Mesendoderm (in vitro differentiated cells): ENCODE measurements around the gene MGAT5.

ENCODE experiments used
- DNase-seq: peaks from one replicate; pipeline ENCODE4 v3.0.0; 2013
- H2AK5ac ChIP-seq: 2 replicates; pipeline ENCODE4 v1.6.1; 2013; ENCODE audit warnings: low read length, inconsistent platforms
- H2BK120ac ChIP-seq: 2 replicates; pipeline ENCODE4 v1.6.1; 2013; ENCODE audit warnings: low read depth, mild to moderate bottlenecking, low read length, moderate library complexity, mixed read lengths
- H2BK15ac ChIP-seq: replicated peaks from 2 replicates; pipeline ENCODE4 v1.6.1; 2013; ENCODE audit warnings: low read depth, mild to moderate bottlenecking, moderate library complexity
- H2BK5ac ChIP-seq: 2 replicates; pipeline ENCODE4 v1.6.1; 2013; ENCODE audit warnings: low read length, inconsistent platforms
- H3K18ac ChIP-seq: 2 replicates; pipeline ENCODE4 v1.6.1; 2013; ENCODE audit warnings: mild to moderate bottlenecking, low read length, mixed read lengths
- H3K23ac ChIP-seq: one replicate; pipeline ENCODE4 v1.6.1; 2013; ENCODE audit warnings: low read length
- H3K27ac ChIP-seq: 2 replicates; pipeline ENCODE4 v1.5.1; 2013; ENCODE audit warnings: low read depth, mild to moderate bottlenecking, inconsistent platforms, low read length, moderate library complexity
- H3K27me3 ChIP-seq: 2 replicates; pipeline ENCODE4 v1.6.1; 2013; ENCODE audit warnings: low read length, control low read depth, mild to moderate bottlenecking, inconsistent platforms; ENCODE audit not compliant: insufficient read depth, poor library complexity
- H3K36me3 ChIP-seq: 2 replicates; pipeline ENCODE4 v1.6.1; 2013; ENCODE audit warnings: low read length, inconsistent platforms; ENCODE audit not compliant: control insufficient read depth, insufficient read depth
- H3K4ac ChIP-seq: one replicate; pipeline ENCODE4 v1.6.1; 2013; ENCODE audit warnings: low read depth, mild to moderate bottlenecking, low read length, moderate library complexity
- H3K4me1 ChIP-seq: 2 replicates; pipeline ENCODE4 v1.6.1; 2013; ENCODE audit warnings: low read depth, low read length, inconsistent platforms; ENCODE audit not compliant: control insufficient read depth
- H3K4me2 ChIP-seq: 2 replicates; pipeline ENCODE4 v1.6.1; 2013; ENCODE audit warnings: low read length
- H3K4me3 ChIP-seq: 2 replicates; pipeline ENCODE4 v1.5.1; 2013; ENCODE audit warnings: mild to moderate bottlenecking, low read length
- H3K56ac ChIP-seq: one replicate; pipeline ENCODE4 v1.6.1; 2013; ENCODE audit warnings: low read length
- H3K79me1 ChIP-seq: 2 replicates; pipeline ENCODE4 v1.6.1; 2013; ENCODE audit warnings: low read length, inconsistent platforms
- H3K79me2 ChIP-seq: 2 replicates; pipeline ENCODE4 v1.6.1; 2013; ENCODE audit warnings: mild to moderate bottlenecking, low read length; ENCODE audit not compliant: control insufficient read depth, insufficient read depth
- H3K9ac ChIP-seq: 2 replicates; pipeline ENCODE4 v1.6.1; 2013; ENCODE audit warnings: low read length, inconsistent platforms
- H4K5ac ChIP-seq: one replicate; pipeline ENCODE4 v1.6.1; 2013; ENCODE audit warnings: low read length
- H4K8ac ChIP-seq: one replicate; pipeline ENCODE4 v1.6.1; 2013; ENCODE audit warnings: low read depth, mild to moderate bottlenecking, control low read depth, low read length, moderate library complexity
- WGBS: extraction: QIAGEN DNeasy Blood & Tissue Kit; methylation state at CpG from one replicate; pipeline ENCODE4 v1.1.7; 2013; ENCODE audit warnings: low lambda C conversion rate, missing lambda C conversion rate; ENCODE audit not compliant: insufficient coverage; ENCODE audit errors: extremely low coverage; 5-methylcytosine and 5-hydroxymethylcytosine counted together

MGAT5 gene

GRCh38 chr2:134426721-134427120 is 172.8 kb downstream of the MGAT5 start:
- H4K5ac ChIP-seq: no peak overlapping the region
- no peak for DNase-seq
- no peak overlapping the region for H3K4me2 ChIP-seq
- no peaks in the 10 kb centered on the region for H3K36me3 ChIP-seq
- H2BK15ac ChIP-seq: no peak overlapping the region
- H3K79me1 ChIP-seq: no peaks in the 10 kb centered on the region
- H3K56ac ChIP-seq: no peak overlapping the region
- no peak overlapping the region for H3K4me3 ChIP-seq
- peaks cover 5% of the 10 kb centered on the region for H3K4me1 ChIP-seq
- no peak overlapping the region for H3K23ac ChIP-seq
- H2AK5ac ChIP-seq: no peak overlapping the region
- H3K18ac ChIP-seq: no peak overlapping the region
- no peak overlapping the region for H2BK120ac ChIP-seq
- no peak overlapping the region for H3K9ac ChIP-seq
- H3K27me3 ChIP-seq: no peaks in the 10 kb centered on the region
- no peaks in the 10 kb centered on the region for H3K79me2 ChIP-seq
- H3K27ac ChIP-seq: no peak overlapping the region
- no peak overlapping the region for H3K4ac ChIP-seq
- H2BK5ac ChIP-seq: no peak overlapping the region
- no peak overlapping the region for H4K8ac ChIP-seq
- no CpG with 5 or more reads among the region's 3 CpGs for WGBS

GRCh38 chr2:134429886-134430285 is 176.0 kb downstream of the MGAT5 start:
- no peak overlapping the region for H3K9ac ChIP-seq
- H3K23ac ChIP-seq: no peak overlapping the region
- DNase-seq: peak; percentile 10
- no peak overlapping the region for H4K5ac ChIP-seq
- no peak overlapping the region for H3K56ac ChIP-seq
- H2BK120ac ChIP-seq: no peak overlapping the region
- no peaks in the 10 kb centered on the region for H3K79me1 ChIP-seq
- H2BK15ac ChIP-seq: no peak overlapping the region
- H3K4ac ChIP-seq: no peak overlapping the region
- H3K36me3 ChIP-seq: no peaks in the 10 kb centered on the region
- H3K79me2 ChIP-seq: no peaks in the 10 kb centered on the region
- no CpG with 5 or more reads among the region's 4 CpGs for WGBS
- H3K4me2 ChIP-seq: no peak overlapping the region
- no peaks in the 10 kb centered on the region for H3K27me3 ChIP-seq
- no peak overlapping the region for H3K4me3 ChIP-seq
- H4K8ac ChIP-seq: no peak overlapping the region
- no peak overlapping the region for H2BK5ac ChIP-seq
- H3K4me1 ChIP-seq: peaks cover 8% of the 10 kb centered on the region
- no peak overlapping the region for H3K18ac ChIP-seq
- no peak overlapping the region for H2AK5ac ChIP-seq
- no peak overlapping the region for H3K27ac ChIP-seq

GRCh38 chr2:134431838-134432434 is 178.1 kb downstream of the MGAT5 start:
- Histone ChIP-seq H3K18ac (no peak overlapping the region), H3K4me3 (no peak overlapping the region)
- WGBS: no CpG with 5 or more reads among the region's 2 CpGs

GRCh38 chr2:134432435-134432883 is 178.6 kb downstream of the MGAT5 start:
- no peak overlapping the region for H3K27ac ChIP-seq
- no CpG with 5 or more reads among the region's 3 CpGs for WGBS
- DNase-seq: peak; percentile 48

More at GRCh38 chr2:134431838-134432434, 178.1 kb downstream of the MGAT5 start:
- H3K23ac ChIP-seq: no peak overlapping the region
- H3K4ac ChIP-seq: no peak overlapping the region
- no peak overlapping the region for H2BK120ac ChIP-seq
- no peak overlapping the region for H2BK15ac ChIP-seq
- no peak overlapping the region for H4K8ac ChIP-seq
- no peaks in the 10 kb centered on the region for H3K27me3 ChIP-seq
- H3K36me3 ChIP-seq: no peaks in the 10 kb centered on the region
- no peaks in the 10 kb centered on the region for H3K79me2 ChIP-seq
- no peak overlapping the region for H3K4me2 ChIP-seq
- peaks cover 8% of the 10 kb centered on the region for H3K4me1 ChIP-seq
- no peak overlapping the region for H3K56ac ChIP-seq
- no peak overlapping the region for H2BK5ac ChIP-seq
- H3K79me1 ChIP-seq: no peaks in the 10 kb centered on the region
- DNase-seq: peak; percentile 75
- no peak overlapping the region for H2AK5ac ChIP-seq
- peak overlapping the region; percentile 53 for H3K27ac ChIP-seq
- no peak overlapping the region for H4K5ac ChIP-seq
- no peak overlapping the region for H3K9ac ChIP-seq

GRCh38 chr2:134433469-134433868 is 179.6 kb downstream of the MGAT5 start:
- Histone ChIP-seq H3K79me2 (no peaks in the 10 kb centered on the region), H4K5ac (no peak overlapping the region), H3K23ac (no peak overlapping the region), H2AK5ac (no peak overlapping the region), H2BK120ac (no peak overlapping the region), H3K4me1 (peaks cover 8% of the 10 kb centered on the region), H3K79me1 (no peaks in the 10 kb centered on the region), H4K8ac (no peak overlapping the region), H3K9ac (no peak overlapping the region), H3K36me3 (no peaks in the 10 kb centered on the region), H3K4me2 (no peak overlapping the region), H3K27ac (no peak overlapping the region), H3K56ac (no peak overlapping the region), H3K18ac (no peak overlapping the region), H2BK15ac (no peak overlapping the region), H3K27me3 (no peaks in the 10 kb centered on the region), H3K4me3 (no peak overlapping the region), H3K4ac (no peak overlapping the region), H2BK5ac (no peak overlapping the region)
- WGBS: no CpG with 5 or more reads among the region's 7 CpGs
- DNase-seq: no peak

More at GRCh38 chr2:134432435-134432883, 178.6 kb downstream of the MGAT5 start:
- no peak overlapping the region for H3K18ac ChIP-seq
- H2BK120ac ChIP-seq: no peak overlapping the region
- peaks cover 8% of the 10 kb centered on the region for H3K4me1 ChIP-seq
- H3K4me3 ChIP-seq: no peak overlapping the region
- H2AK5ac ChIP-seq: no peak overlapping the region
- H4K8ac ChIP-seq: no peak overlapping the region
- H3K56ac ChIP-seq: no peak overlapping the region
- no peaks in the 10 kb centered on the region for H3K36me3 ChIP-seq
- no peaks in the 10 kb centered on the region for H3K27me3 ChIP-seq
- H3K23ac ChIP-seq: no peak overlapping the region
- H3K9ac ChIP-seq: no peak overlapping the region
- H2BK5ac ChIP-seq: no peak overlapping the region
- H3K4me2 ChIP-seq: no peak overlapping the region
- H4K5ac ChIP-seq: no peak overlapping the region
- no peaks in the 10 kb centered on the region for H3K79me2 ChIP-seq
- no peak overlapping the region for H2BK15ac ChIP-seq
- H3K79me1 ChIP-seq: no peaks in the 10 kb centered on the region
- no peak overlapping the region for H3K4ac ChIP-seq

GRCh38 chr2:134433979-134434378 is 180.1 kb downstream of the MGAT5 start:
- H2BK120ac ChIP-seq: no peak overlapping the region
- no peaks in the 10 kb centered on the region for H3K79me2 ChIP-seq
- H3K4me3 ChIP-seq: no peak overlapping the region
- no CpG with 5 or more reads among the region's 6 CpGs for WGBS
- no peak for DNase-seq
- no peak overlapping the region for H3K23ac ChIP-seq
- H2BK5ac ChIP-seq: no peak overlapping the region
- no peak overlapping the region for H4K5ac ChIP-seq
- no peak overlapping the region for H3K4me2 ChIP-seq
- no peak overlapping the region for H3K56ac ChIP-seq
- H3K27ac ChIP-seq: no peak overlapping the region
- no peak overlapping the region for H3K18ac ChIP-seq
- H2BK15ac ChIP-seq: no peak overlapping the region
- no peaks in the 10 kb centered on the region for H3K36me3 ChIP-seq
- H3K79me1 ChIP-seq: no peaks in the 10 kb centered on the region
- H3K9ac ChIP-seq: no peak overlapping the region
- peaks cover 8% of the 10 kb centered on the region for H3K4me1 ChIP-seq
- no peaks in the 10 kb centered on the region for H3K27me3 ChIP-seq
- no peak overlapping the region for H3K4ac ChIP-seq
- H4K8ac ChIP-seq: no peak overlapping the region
- no peak overlapping the region for H2AK5ac ChIP-seq
